BLaER1 treated with 17β-estradiol and CSF1 and Interleukin-3, amounts not matched to agents 10 nM and 100 nM (cell line): ENCODE measurements around the gene ARSG.

Experiments
- H3K27ac ChIP-seq, 11 experiments: shearing (Covaris generic); formaldehyde crosslinking; 2 replicates each; pipeline ENCODE4 v1.8.1; 2022
- H3K27me3 ChIP-seq, 11 experiments: shearing (Covaris generic); formaldehyde crosslinking; 2 replicates each; pipeline ENCODE4 v1.8.1; 2022
- H3K36me3 ChIP-seq, 11 experiments: shearing (Covaris generic); formaldehyde crosslinking; 2 replicates each; pipeline ENCODE4 v1.8.1; 2022
- H3K4me1 ChIP-seq, 10 experiments: shearing (Covaris generic); formaldehyde crosslinking; 2 replicates each; pipeline ENCODE4 v1.8.1; 2022
- H3K4me2 ChIP-seq, 11 experiments: shearing (Covaris generic); formaldehyde crosslinking; 2 replicates each; pipeline ENCODE4 v1.8.1; 2022
- H3K4me3 ChIP-seq, 10 experiments: shearing (Covaris generic); formaldehyde crosslinking; 2 replicates each; pipeline ENCODE4 v1.8.1; 2022
- H3K9ac ChIP-seq, 11 experiments: shearing (Covaris generic); formaldehyde crosslinking; 2 replicates each; pipeline ENCODE4 v1.8.1; 2022
- H3K9me3 ChIP-seq, 11 experiments: shearing (Covaris generic); formaldehyde crosslinking; replicated peaks in 1 of 11; 2 replicates each; pipeline ENCODE4 v1.8.1; 2022
- H4K20me1 ChIP-seq, 11 experiments: shearing (Covaris generic); formaldehyde crosslinking; 2 replicates each; pipeline ENCODE4 v1.8.1; 2022
- Cebpa-rat ChIP-seq, 11 experiments: shearing (Covaris generic); IDR thresholded peaks; 2 replicates each; pipeline ENCODE4 v1.8.1; 2022

Gene ARSG

GRCh38 chr17:68291836-68292688 lies 767 bp downstream of the ARSG start:
- Histone ChIP-seq H3K36me3 (no peaks in the 10 kb centered on the region; a peak in 1 of 22 replicates), H4K20me1 (no peaks in the 10 kb centered on the region), H3K4me2 (peak overlapping the region; percentile 89 to 100 (median 98)), H3K4me3 (peak overlapping the region; percentile 69 to 85 (median 80)), H3K27me3 (no peaks in the 10 kb centered on the region), H3K4me1 (peaks cover 54 to 81% (median 73%) of the 10 kb centered on the region in 10 experiments), H3K9ac (peak overlapping the region; percentile 93 to 99 (median 98)), H3K27ac (peak overlapping the region; percentile 94 to 100 (median 99)), H3K9me3 (no peaks in the 10 kb centered on the region)
- TF ChIP-seq Cebpa-rat (IDR thresholded peaks at IDR 0.05), result peak in 8 of 11 experiments; percentile 33 to 94 (median 68); a peak in 12 of 22 replicates

GRCh38 chr17:68292689-68293040 lies 1.4 kb downstream of the ARSG start:
- Histone ChIP-seq H3K36me3 (no peaks in the 10 kb centered on the region), H4K20me1 (no peaks in the 10 kb centered on the region), H3K4me3 (peak overlapping the region; percentile 69 to 85 (median 80); a peak in 19 of 20 replicates), H3K9ac (peak overlapping the region; percentile 93 to 99 (median 98)), H3K27ac (peak overlapping the region in 10 of 11 experiments; percentile 94 to 100 (median 99); a peak in 20 of 22 replicates), H3K4me2 (peak overlapping the region; percentile 89 to 100 (median 98)), H3K9me3 (no peaks in the 10 kb centered on the region), H3K4me1 (peaks cover 53 to 81% (median 73%) of the 10 kb centered on the region in 10 experiments), H3K27me3 (no peaks in the 10 kb centered on the region)
- TF ChIP-seq Cebpa-rat (IDR thresholded peaks at IDR 0.05), result no peak

- H4K20me1 ChIP-seq, result no peaks in the 10 kb centered on the region
- H3K4me2 ChIP-seq, result peak overlapping the region in 9 of 11 experiments; percentile 1 to 99 (median 89); a peak in 12 of 22 replicates
- H3K9me3 ChIP-seq, result peaks cover 0 to 6% (median 0%) of the 10 kb centered on the region in 11 experiments; a peak in 2 of 22 replicates
- H3K4me3 ChIP-seq, result no peak overlapping the region; a peak in 1 of 20 replicates
- no peaks in the 10 kb centered on the region for H3K27me3 ChIP-seq
- H3K27ac ChIP-seq, result peak overlapping the region in 6 of 11 experiments; percentile 31 to 43 (median 34); a peak in 10 of 22 replicates
- no peak overlapping the region for H3K9ac ChIP-seq
- TF ChIP-seq Cebpa-rat (IDR thresholded peaks at IDR 0.05), result no peak
- H3K36me3 ChIP-seq, result no peaks in the 10 kb centered on the region
- peaks cover 44 to 80% (median 67%) of the 10 kb centered on the region in 10 experiments for H3K4me1 ChIP-seq
Measured at GRCh38 chr17:68293490-68294195, 2.3 kb downstream of the ARSG start.

- Histone ChIP-seq H3K9ac (no peak overlapping the region), H3K4me3 (no peak overlapping the region), H4K20me1 (no peaks in the 10 kb centered on the region), H3K9me3 (peaks cover 0 to 8% (median 0%) of the 10 kb centered on the region in 11 experiments; a peak in 2 of 22 replicates), H3K27me3 (no peaks in the 10 kb centered on the region), H3K4me1 (peaks cover 38 to 74% (median 62%) of the 10 kb centered on the region in 10 experiments), H3K36me3 (no peaks in the 10 kb centered on the region), H3K27ac (peak overlapping the region in 6 of 11 experiments; percentile 31 to 43 (median 34); a peak in 10 of 22 replicates), H3K4me2 (peak overlapping the region in 9 of 11 experiments; percentile 1 to 96 (median 35); a peak in 11 of 22 replicates)
- TF ChIP-seq Cebpa-rat (IDR thresholded peaks at IDR 0.05), result no peak
Measured at GRCh38 chr17:68294196-68294555, 2.9 kb downstream of the ARSG start.

- peak overlapping the region in 6 of 11 experiments; percentile 31 to 43 (median 34); a peak in 8 of 22 replicates for H3K27ac ChIP-seq
- no peaks in the 10 kb centered on the region for H3K36me3 ChIP-seq
- no peaks in the 10 kb centered on the region for H4K20me1 ChIP-seq
- no peak overlapping the region for H3K9ac ChIP-seq
- no peak overlapping the region for H3K4me3 ChIP-seq
- peaks cover 34 to 70% (median 57%) of the 10 kb centered on the region in 10 experiments for H3K4me1 ChIP-seq
- H3K4me2 ChIP-seq, result peak overlapping the region in 7 of 11 experiments; percentile 2 to 96 (median 37); a peak in 6 of 22 replicates
- no peaks in the 10 kb centered on the region for H3K27me3 ChIP-seq
- no peak for TF ChIP-seq Cebpa-rat (IDR thresholded peaks at IDR 0.05)
- peaks cover 0 to 8% (median 0%) of the 10 kb centered on the region in 11 experiments; a peak in 3 of 22 replicates for H3K9me3 ChIP-seq
Measured at GRCh38 chr17:68294617-68295016, 3.3 kb downstream of the ARSG start.

- Histone ChIP-seq H3K4me3 (no peak overlapping the region), H3K4me2 (peak overlapping the region in 4 of 11 experiments; percentile 2 to 90 (median 62); a peak in 5 of 22 replicates), H3K27ac (peak overlapping the region in 4 of 11 experiments; percentile 11 to 36 (median 32); a peak in 4 of 22 replicates), H4K20me1 (no peaks in the 10 kb centered on the region), H3K4me1 (peaks cover 29 to 65% (median 52%) of the 10 kb centered on the region in 10 experiments), H3K27me3 (no peaks in the 10 kb centered on the region), H3K36me3 (no peaks in the 10 kb centered on the region; a peak in 1 of 22 replicates), H3K9ac (no peak overlapping the region), H3K9me3 (peaks cover 0 to 11% (median 0%) of the 10 kb centered on the region in 11 experiments; a peak in 4 of 22 replicates)
- TF ChIP-seq Cebpa-rat (IDR thresholded peaks at IDR 0.05), result no peak
Measured at GRCh38 chr17:68295086-68295485, 3.8 kb downstream of the ARSG start.

- 0 out of 20 replicates have a peak overlapping the region, but pooled peaks of 1 of the 10 experiments have one; percentile 1 for H3K4me3 ChIP-seq
- no peaks in the 10 kb centered on the region for H4K20me1 ChIP-seq
- peak overlapping the region in 8 of 11 experiments; percentile 17 to 74 (median 52); a peak in 13 of 22 replicates for H3K27ac ChIP-seq
- peak overlapping the region; percentile 35 to 90 (median 63) for H3K4me2 ChIP-seq
- peaks cover 0 to 16% (median 0%) of the 10 kb centered on the region in 11 experiments; a peak in 4 of 22 replicates for H3K9me3 ChIP-seq
- no peaks in the 10 kb centered on the region for H3K27me3 ChIP-seq
- peaks cover 21 to 65% (median 47%) of the 10 kb centered on the region in 10 experiments for H3K4me1 ChIP-seq
- peak overlapping the region in 4 of 11 experiments; percentile 1 to 52 (median 20); a peak in 6 of 22 replicates for H3K9ac ChIP-seq
- TF ChIP-seq Cebpa-rat (IDR thresholded peaks at IDR 0.05), result no peak
- H3K36me3 ChIP-seq, result no peaks in the 10 kb centered on the region; a peak in 1 of 22 replicates
Measured at GRCh38 chr17:68296217-68297191, 5.2 kb downstream of the ARSG start.
